Esophagus squamous epithelium (tissue), 4 donors: Measurements from ENCODE around the gene ZNF418.

Source experiments
- CTCF ChIP-seq, 6 experiments: fragments of 450-650 bp in 4 of 6; fragments of 200-600 bp in 2 of 6; sonication (generic) in 2 of 6; IDR thresholded peaks; one replicate each; pipeline ENCODE4 v1.5.1; 2016 to 2019; ENCODE audit warnings: antibody characterized with exemption in 6 of 6, mild to moderate bottlenecking in 4 of 6, moderate library complexity in 4 of 6
- POLR2A ChIP-seq, 4 donors: fragments of 450-650 bp; IDR thresholded peaks; one replicate each; pipeline ENCODE4 v1.6.1; 2017; ENCODE audit warnings: antibody characterized with exemption in 4 of 4, mild to moderate bottlenecking in 4 of 4, moderate library complexity in 3 of 4

GRCh38 chr19:57907394-57907793, 27.8 kb downstream of the ZNF418 start:
- no peak for TF ChIP-seq CTCF (IDR thresholded peaks at IDR 0.05)
- TF ChIP-seq POLR2A (IDR thresholded peaks at IDR 0.05): no peak
